Lower lobe of right lung (tissue), 2 donors: ENCODE results near the gene YPEL1. TPM values are rescaled to one million over a fixed set of nuclear protein-coding genes. Genes with fewer than 3 reads are reported as not detected.
A peak's percentile ranks its signal among the peaks of the same experiment; 100 is the strongest.
"Not testable (repeated sequence)": the region's sequence is repeated elsewhere in the genome, so short reads cannot be mapped to it uniquely, and the experiment has no call there.

Experiments
- ATAC-seq, 2 donors: fragments of 200-7000 bp; cut with Tn5 transposase; one replicate each; pipeline ENCODE4 v1.9.1; 2020 to 2022; ENCODE audit warnings: mild to moderate bottlenecking in 2 of 2, moderate library complexity in 2 of 2
- DNase-seq: peaks from one replicate; pipeline ENCODE4 v3.0.0-alpha.2; 2020
- H3K27ac ChIP-seq: fragments of 200-600 bp; one replicate; pipeline ENCODE4 v1.8.0; 2022
- H3K27me3 ChIP-seq: fragments of 200-600 bp; one replicate; pipeline ENCODE4 v1.8.0; 2022; ENCODE audit warnings: low read depth
- H3K36me3 ChIP-seq: fragments of 200-600 bp; one replicate; pipeline ENCODE4 v1.8.0; 2022; ENCODE audit warnings: mild to moderate bottlenecking
- H3K4me1 ChIP-seq: fragments of 200-600 bp; one replicate; pipeline ENCODE4 v1.8.0; 2022
- H3K4me3 ChIP-seq: fragments of 200-600 bp; one replicate; pipeline ENCODE4 v1.8.0; 2022; ENCODE audit warnings: mild to moderate bottlenecking
- H3K9me3 ChIP-seq: fragments of 200-600 bp; one replicate; pipeline ENCODE4 v1.8.0; 2022
- CTCF ChIP-seq: fragments of 200-600 bp; IDR thresholded peaks from one replicate; pipeline ENCODE4 v1.8.0; 2022; ENCODE audit warnings: antibody characterized with exemption, mild to moderate bottlenecking
- intact Hi-C: fragments of 100-400 bp; cut with DNase I; formaldehyde crosslinking; loops from one replicate; pipeline ENCODE4 v1.11.0; 2022
- total RNA-seq: library from RNA; stranded (reverse); fragmentation: NEBNext Ultra II Directional; extraction: Animal tissue kit (Norgen Biotek cat#: 25700); gene quantifications from one replicate; pipeline ENCODE4 v1.2.1, GENCODE V29; 2021
- donor health status: DM: no; HTN: yes; CAD: no; lungs with severe emphysema.

The YPEL1 gene
- total RNA-seq, 1 donor from 2014 or later, result 7.6 TPM

GRCh38 chr22:21730535-21731308 lies 4.9 kb downstream of the YPEL1 start:
- no peak for TF ChIP-seq CTCF
- H3K27ac ChIP-seq, result no peak overlapping the region
- ATAC-seq (no peak), DNase-seq (no peak)
- no peaks in the 10 kb centered on the region for H3K27me3 ChIP-seq
- H3K4me3 ChIP-seq, result no peak overlapping the region
- H3K36me3 ChIP-seq, result peaks cover 4% of the 10 kb centered on the region
- intact Hi-C loops, result no loop called here
- peaks cover 8% of the 10 kb centered on the region for H3K4me1 ChIP-seq
- no peaks in the 10 kb centered on the region for H3K9me3 ChIP-seq

GRCh38 chr22:21729184-21729583 lies 6.4 kb downstream of the YPEL1 start:
- ATAC-seq, result not testable (repeated sequence)

GRCh38 chr22:21728270-21728669 lies 7.3 kb downstream of the YPEL1 start:
- Histone ChIP-seq H3K4me1 (no peaks in the 10 kb centered on the region), H3K36me3 (peaks cover 4% of the 10 kb centered on the region), H3K27me3 (no peaks in the 10 kb centered on the region), H3K4me3 (no peak overlapping the region), H3K27ac (no peak overlapping the region), H3K9me3 (no peaks in the 10 kb centered on the region)
- intact Hi-C loops, result no loop called here
- DNase-seq (no peak), ATAC-seq (no peak)
- TF ChIP-seq CTCF, result no peak

More at GRCh38 chr22:21729184-21729583, 6.4 kb downstream of the YPEL1 start:
- H3K27ac ChIP-seq, H3K4me3 ChIP-seq, H3K36me3 ChIP-seq, H3K4me1 ChIP-seq, DNase-seq, intact Hi-C loops, H3K27me3 ChIP-seq, H3K9me3 ChIP-seq: not testable (repeated sequence)

GRCh38 chr22:21727768-21728167 lies 7.8 kb downstream of the YPEL1 start:
- Histone ChIP-seq H3K27ac (no peak overlapping the region), H3K27me3 (no peaks in the 10 kb centered on the region), H3K4me1 (no peaks in the 10 kb centered on the region), H3K4me3 (no peak overlapping the region), H3K9me3 (no peaks in the 10 kb centered on the region), H3K36me3 (peaks cover 4% of the 10 kb centered on the region)
- TF ChIP-seq CTCF, result no peak
- DNase-seq, result no peak
- intact Hi-C loops, result no loop called here
- no peak for ATAC-seq

- Histone ChIP-seq H3K36me3 (peaks cover 4% of the 10 kb centered on the region), H3K4me3 (no peak overlapping the region), H3K27ac (no peak overlapping the region), H3K9me3 (no peaks in the 10 kb centered on the region), H3K4me1 (no peaks in the 10 kb centered on the region), H3K27me3 (no peaks in the 10 kb centered on the region)
- ATAC-seq (no peak), DNase-seq (no peak)
- intact Hi-C loops, result no loop called here
- TF ChIP-seq CTCF, result no peak
Measured at GRCh38 chr22:21727159-21727558, 8.4 kb downstream of the YPEL1 start.

GRCh38 chr22:21726650-21727049 lies 8.9 kb downstream of the YPEL1 start:
- peaks cover 4% of the 10 kb centered on the region for H3K36me3 ChIP-seq
- TF ChIP-seq CTCF, result no peak
- H3K4me1 ChIP-seq, result no peaks in the 10 kb centered on the region
- no peaks in the 10 kb centered on the region for H3K27me3 ChIP-seq
- H3K9me3 ChIP-seq, result no peaks in the 10 kb centered on the region
- H3K27ac ChIP-seq, result no peak overlapping the region
- no peak overlapping the region for H3K4me3 ChIP-seq
- ATAC-seq (peak in 1 of 2 donors; percentile 33), DNase-seq (no peak)
- intact Hi-C loops, result no loop called here
